ENCODE results near the gene GALNS. TPM values are rescaled to one million over a fixed set of nuclear protein-coding genes. Genes with fewer than 3 reads are reported as not detected.
"Not testable (repeated sequence)": the region's sequence is repeated elsewhere in the genome, so short reads cannot be mapped to it uniquely, and the experiment has no call there.

Gene GALNS
- total RNA-seq, 3 donors from 2014 or later: 16.2 to 29.5 (median 17.9) TPM

DNA sequence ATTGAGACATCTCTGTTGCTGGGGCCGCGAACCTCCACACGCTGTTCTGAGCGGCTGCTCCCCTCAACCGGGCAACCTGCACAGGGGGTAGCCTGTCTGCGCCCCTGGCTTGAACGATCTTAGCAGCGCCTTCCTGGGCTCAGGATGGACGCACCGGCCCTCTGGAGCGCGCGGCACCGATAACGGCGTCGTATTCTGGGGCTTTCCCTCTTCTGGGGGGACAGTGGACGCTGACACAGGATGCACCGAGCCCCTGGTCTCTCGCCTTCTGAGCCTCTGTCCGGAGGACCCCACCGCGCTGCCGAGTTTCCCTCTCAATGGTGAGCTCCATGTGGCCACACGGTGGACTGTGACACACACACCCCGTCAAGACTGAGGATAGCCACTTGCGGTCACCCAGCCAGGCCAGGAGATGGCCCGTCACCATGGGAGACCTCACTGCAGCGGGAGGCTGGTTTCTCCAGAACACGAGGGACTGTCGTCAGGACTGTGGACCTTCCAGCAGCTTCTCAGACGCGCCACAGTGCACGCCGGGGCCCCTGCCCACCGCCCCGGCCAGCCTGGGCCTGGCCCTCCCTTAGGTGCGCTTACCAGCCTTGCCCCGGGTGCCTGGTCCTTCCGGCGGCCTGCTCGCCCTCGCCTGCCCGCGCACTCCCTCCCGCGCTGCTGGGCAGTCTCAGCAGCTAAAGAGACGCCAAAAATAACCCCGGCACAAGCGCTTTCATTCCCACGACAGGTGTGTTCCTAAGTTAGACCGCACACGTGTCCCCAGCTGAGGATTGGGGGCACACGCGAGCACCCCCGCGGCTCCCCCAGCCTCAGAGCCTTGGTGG is 39.7 kb upstream of the GALNS start:
- Histone ChIP-seq H3K27ac (no peak overlapping the region), H3K4me1 (no peaks in the 10 kb centered on the region), H3K4me3 (no peak overlapping the region), H3K9me3 (no peaks in the 10 kb centered on the region), H3K27me3 (no peaks in the 10 kb centered on the region), H3K36me3 (no peaks in the 10 kb centered on the region)
- TF ChIP-seq POLR2A (IDR thresholded peaks at IDR 0.05) (no peak), POLR2AphosphoS5 (IDR thresholded peaks at IDR 0.05) (no peak)
- TF ChIP-seq, protein P1, sequence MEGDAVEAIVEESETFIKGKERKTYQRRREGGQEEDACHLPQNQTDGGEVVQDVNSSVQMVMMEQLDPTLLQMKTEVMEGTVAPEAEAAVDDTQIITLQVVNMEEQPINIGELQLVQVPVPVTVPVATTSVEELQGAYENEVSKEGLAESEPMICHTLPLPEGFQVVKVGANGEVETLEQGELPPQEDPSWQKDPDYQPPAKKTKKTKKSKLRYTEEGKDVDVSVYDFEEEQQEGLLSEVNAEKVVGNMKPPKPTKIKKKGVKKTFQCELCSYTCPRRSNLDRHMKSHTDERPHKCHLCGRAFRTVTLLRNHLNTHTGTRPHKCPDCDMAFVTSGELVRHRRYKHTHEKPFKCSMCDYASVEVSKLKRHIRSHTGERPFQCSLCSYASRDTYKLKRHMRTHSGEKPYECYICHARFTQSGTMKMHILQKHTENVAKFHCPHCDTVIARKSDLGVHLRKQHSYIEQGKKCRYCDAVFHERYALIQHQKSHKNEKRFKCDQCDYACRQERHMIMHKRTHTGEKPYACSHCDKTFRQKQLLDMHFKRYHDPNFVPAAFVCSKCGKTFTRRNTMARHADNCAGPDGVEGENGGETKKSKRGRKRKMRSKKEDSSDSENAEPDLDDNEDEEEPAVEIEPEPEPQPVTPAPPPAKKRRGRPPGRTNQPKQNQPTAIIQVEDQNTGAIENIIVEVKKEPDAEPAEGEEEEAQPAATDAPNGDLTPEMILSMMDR (IDR thresholded peaks at IDR 0.05): no peak
- intact Hi-C loops (cut with DNase I; ENCODE audit: low total_unique reads): no loop called here
- DNase-seq (ENCODE audit: low spot score in 2 of 2): no peak

DNA sequence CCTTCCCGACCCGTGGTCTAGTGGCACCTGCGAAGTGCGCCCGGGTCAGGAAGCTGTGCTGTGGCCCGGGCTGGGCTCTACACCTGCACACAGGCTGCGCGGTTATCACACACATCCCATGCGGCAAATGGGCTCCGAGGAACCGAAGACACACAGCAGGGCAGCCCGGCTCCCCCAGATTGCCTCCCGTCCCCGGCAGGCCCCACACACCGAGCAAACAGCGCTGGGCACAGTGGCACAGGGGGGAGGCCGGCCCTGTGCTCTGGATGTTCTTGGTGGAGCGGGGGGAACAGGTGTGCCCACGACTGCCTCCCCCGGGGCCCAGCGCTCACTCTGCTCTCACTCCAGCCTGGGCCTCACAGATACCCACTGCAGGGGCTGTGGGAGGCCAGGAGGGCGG is 38.6 kb upstream of the GALNS start:
- intact Hi-C loops (cut with DNase I; ENCODE audit: low total_unique reads): no loop called here
- no peak for DNase-seq (ENCODE audit: low spot score in 2 of 2)
- H3K27ac ChIP-seq: no peak overlapping the region
- no peaks in the 10 kb centered on the region for H3K9me3 ChIP-seq
- H3K4me1 ChIP-seq: no peaks in the 10 kb centered on the region
- no peaks in the 10 kb centered on the region for H3K27me3 ChIP-seq
- no peak overlapping the region for H3K4me3 ChIP-seq
- no peak for TF ChIP-seq POLR2AphosphoS5 (IDR thresholded peaks at IDR 0.05)
- TF ChIP-seq POLR2A (IDR thresholded peaks at IDR 0.05): no peak
- TF ChIP-seq, protein P1 (IDR thresholded peaks at IDR 0.05): no peak
- no peaks in the 10 kb centered on the region for H3K36me3 ChIP-seq

DNA sequence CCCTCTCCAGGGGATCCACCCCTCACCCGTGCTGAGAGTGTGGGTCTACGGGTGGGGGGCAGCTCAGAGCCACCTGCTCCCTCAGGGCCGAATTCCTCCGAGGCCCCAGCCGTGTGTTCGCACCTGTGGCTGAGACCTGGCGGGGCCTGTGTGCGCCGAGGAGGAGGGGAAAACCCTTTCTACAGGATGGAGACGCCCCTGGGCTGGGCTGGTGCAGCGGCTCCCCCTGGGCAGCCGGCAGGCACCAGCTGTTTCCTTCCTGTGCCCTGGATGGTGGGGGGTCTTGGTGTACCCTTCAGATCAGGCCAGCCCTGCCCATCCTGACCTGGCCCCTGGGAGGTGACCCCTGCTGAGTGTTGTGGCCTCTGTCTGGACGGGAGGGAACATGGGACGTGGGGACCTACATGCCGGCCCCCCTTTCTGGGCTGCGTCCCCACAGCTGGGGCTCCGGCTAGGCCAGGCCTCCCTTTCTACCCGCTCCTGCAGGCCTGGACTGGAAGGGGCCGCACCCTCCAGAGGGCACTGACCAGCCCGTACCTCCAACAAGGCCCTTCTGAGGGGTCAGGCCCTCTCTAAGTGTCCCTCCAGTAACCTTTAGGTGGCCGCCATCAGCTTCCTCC is 38.0 kb upstream of the GALNS start:
- Histone ChIP-seq H3K4me1 (no peaks in the 10 kb centered on the region), H3K36me3 (no peaks in the 10 kb centered on the region), H3K9me3 (no peaks in the 10 kb centered on the region), H3K27ac (no peak overlapping the region), H3K27me3 (no peaks in the 10 kb centered on the region), H3K4me3 (no peak overlapping the region)
- TF ChIP-seq, protein P1 (IDR thresholded peaks at IDR 0.05): no peak
- no peak for TF ChIP-seq POLR2A (IDR thresholded peaks at IDR 0.05)
- TF ChIP-seq POLR2AphosphoS5 (IDR thresholded peaks at IDR 0.05): no peak
- DNase-seq (ENCODE audit: low spot score in 2 of 2): no peak
- intact Hi-C loops (cut with DNase I; ENCODE audit: low total_unique reads): no loop called here

DNA sequence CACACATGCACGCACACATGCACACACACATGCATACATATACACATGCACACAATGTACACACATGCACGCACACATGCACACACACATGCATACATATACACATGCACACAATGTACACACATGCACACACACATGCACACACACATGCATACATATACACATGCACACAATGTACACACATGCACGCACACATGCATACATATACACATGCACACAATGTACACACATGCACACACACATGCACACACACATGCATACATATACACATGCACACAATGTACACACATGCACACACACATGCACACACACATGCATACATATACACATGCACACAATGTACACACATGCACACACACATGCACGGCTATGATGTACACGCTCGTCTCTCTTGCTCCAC is 37.5 kb upstream of the GALNS start:
- H3K4me1 ChIP-seq; intact Hi-C loops (cut with DNase I; ENCODE audit: low total_unique reads); DNase-seq (ENCODE audit: low spot score in 2 of 2): not testable (repeated sequence)

DNA sequence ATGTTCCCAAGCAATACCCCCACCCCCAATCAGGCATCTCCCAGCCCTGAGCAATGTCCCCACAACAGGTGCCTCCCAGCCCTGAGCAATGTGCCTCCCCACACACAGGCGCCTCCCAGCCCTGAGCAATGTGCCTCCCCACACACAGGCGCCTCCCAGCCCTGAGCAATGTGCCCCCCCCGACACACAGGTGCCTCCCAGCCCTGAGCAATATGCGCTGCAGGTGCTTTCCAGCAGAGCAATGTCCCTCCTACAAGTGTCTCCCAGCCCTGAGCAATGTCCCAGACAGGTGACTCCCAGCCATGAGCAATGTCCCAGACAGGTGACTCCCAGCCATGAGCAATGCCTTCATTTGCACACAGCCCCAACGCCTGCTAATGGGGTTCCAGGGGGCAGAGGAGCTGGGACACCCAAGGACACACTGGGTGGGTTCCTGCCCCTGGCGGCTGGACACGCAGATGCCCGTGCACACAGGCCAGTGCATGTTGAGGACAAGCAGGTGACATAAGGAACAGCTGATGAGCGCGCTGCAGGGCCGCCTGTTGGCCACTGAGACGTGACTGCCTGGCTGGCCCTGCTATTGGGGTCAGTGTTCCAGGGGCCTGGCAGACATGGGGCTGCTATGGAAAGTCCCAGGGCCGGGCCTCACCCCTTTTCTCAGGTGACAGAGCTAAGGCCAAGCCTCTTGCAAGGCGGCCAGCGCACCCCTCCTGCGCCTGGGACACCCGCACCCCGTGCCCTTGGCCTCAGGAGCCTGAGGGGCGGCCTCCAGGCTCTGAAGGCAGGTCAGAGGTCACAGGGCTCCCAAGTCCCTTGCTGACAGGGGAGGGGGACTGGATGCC is 36.6 kb upstream of the GALNS start:
- intact Hi-C loops (cut with DNase I; ENCODE audit: low total_unique reads): no loop called here
- no peak overlapping the region for H3K4me3 ChIP-seq
- no peaks in the 10 kb centered on the region for H3K9me3 ChIP-seq
- no peaks in the 10 kb centered on the region for H3K27me3 ChIP-seq
- no peaks in the 10 kb centered on the region for H3K36me3 ChIP-seq
- no peaks in the 10 kb centered on the region for H3K4me1 ChIP-seq
- no peak overlapping the region for H3K27ac ChIP-seq
- no peak for DNase-seq (ENCODE audit: low spot score in 2 of 2)
- TF ChIP-seq POLR2AphosphoS5 (IDR thresholded peaks at IDR 0.05): no peak
- no peak for TF ChIP-seq POLR2A (IDR thresholded peaks at IDR 0.05)
- TF ChIP-seq, protein P1 (IDR thresholded peaks at IDR 0.05): no peak

More for the DNA sequence above, 37.5 kb upstream of the GALNS start:
- not testable (repeated sequence) for H3K27me3 ChIP-seq, H3K9me3 ChIP-seq, H3K27ac ChIP-seq, H3K4me3 ChIP-seq, H3K36me3 ChIP-seq
